ENCODE data around the gene FHIT.

Gene FHIT

GRCh38 chr3:60274098-60274497, 977.2 kb downstream of the FHIT start:
- Mint-ChIP-seq H3K4me3 (no peak overlapping the region), H3K27ac (no peak overlapping the region), H3K4me1 (ENCODE audit: low read depth) (no peaks in the 10 kb centered on the region), H3K27me3 (no peaks in the 10 kb centered on the region), H3K36me3 (ENCODE audit: low read depth) (no peaks in the 10 kb centered on the region), H3K9me3 (peaks cover 18% of the 10 kb centered on the region)
- intact Hi-C loops (cut with micrococcal nuclease): no loop called here

DNA sequence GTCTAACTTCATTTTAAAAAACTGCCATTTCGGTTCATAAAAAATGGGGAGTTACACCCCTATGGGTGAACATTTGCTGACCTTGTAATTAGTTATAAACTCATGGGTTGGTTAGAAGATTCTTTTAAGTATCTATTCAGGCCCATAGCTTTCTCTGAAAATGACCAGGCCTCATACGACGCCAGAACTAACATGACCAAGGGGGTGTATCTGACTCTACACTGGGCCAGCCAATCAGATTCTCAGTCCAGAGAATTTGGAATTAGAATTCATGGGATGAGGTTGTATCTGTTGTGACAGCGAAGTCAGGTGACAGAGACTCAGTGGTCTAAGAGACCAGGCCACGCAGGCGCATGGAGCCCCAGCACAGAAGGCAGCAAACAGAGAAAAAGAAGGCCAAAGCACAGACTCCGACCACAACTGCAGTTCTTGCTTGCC, 981.4 kb downstream of the FHIT start:
- Mint-ChIP-seq H3K36me3 (ENCODE audit: low read depth) (no peaks in the 10 kb centered on the region), H3K4me3 (no peak overlapping the region), H3K27ac (no peak overlapping the region), H3K27me3 (no peaks in the 10 kb centered on the region), H3K4me1 (ENCODE audit: low read depth) (no peaks in the 10 kb centered on the region), H3K9me3 (peaks cover 7% of the 10 kb centered on the region)
- intact Hi-C loops (cut with micrococcal nuclease): no loop called here

DNA sequence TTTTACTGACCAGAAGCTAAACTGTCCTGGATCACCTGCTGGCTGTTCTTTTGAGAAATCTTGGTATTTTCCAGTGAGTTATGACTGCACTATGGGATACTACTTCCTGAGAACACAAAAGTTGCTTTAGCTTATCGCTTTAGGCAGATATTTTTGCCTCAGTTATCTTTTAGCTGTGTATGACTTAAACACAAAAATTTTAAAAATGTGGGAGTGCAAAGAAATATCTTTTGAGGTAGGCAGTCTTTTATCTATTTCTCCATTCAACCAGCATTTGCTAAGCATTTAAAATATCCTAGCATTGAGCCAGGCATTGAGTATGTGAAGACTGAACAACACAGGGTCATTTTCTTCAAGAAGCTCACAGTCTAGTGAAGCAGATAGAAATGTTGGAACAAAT, 981.9 kb downstream of the FHIT start:
- Mint-ChIP-seq H3K4me3 (no peak overlapping the region), H3K9me3 (peaks cover 6% of the 10 kb centered on the region), H3K36me3 (ENCODE audit: low read depth) (no peaks in the 10 kb centered on the region), H3K27me3 (no peaks in the 10 kb centered on the region), H3K27ac (no peak overlapping the region), H3K4me1 (ENCODE audit: low read depth) (no peaks in the 10 kb centered on the region)
- intact Hi-C loops (cut with micrococcal nuclease): no loop called here

DNA sequence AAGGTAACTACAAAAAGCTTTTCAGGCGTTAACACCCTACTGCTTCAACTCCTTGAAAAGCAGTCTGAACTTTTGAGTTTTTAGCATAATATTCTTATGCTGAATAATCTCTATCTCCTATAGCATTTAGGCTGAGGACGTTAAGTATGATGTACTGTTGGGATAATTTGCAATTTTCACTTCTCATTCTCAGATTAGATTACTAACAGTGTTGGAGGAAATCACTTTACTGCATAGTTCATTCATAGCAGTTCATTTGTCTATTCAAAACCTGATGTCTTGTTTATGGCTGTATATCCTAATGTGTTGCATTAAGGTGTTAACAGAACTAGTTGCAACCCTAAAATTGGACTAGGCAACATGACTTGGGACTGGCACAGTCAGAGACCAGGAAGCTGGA, 983.1 kb downstream of the FHIT start:
- intact Hi-C loops (cut with micrococcal nuclease): no loop called here
- no peaks in the 10 kb centered on the region for H3K9me3 Mint-ChIP-seq
- no peaks in the 10 kb centered on the region for H3K4me1 Mint-ChIP-seq (ENCODE audit: low read depth)
- no peak overlapping the region for H3K4me3 Mint-ChIP-seq
- no peaks in the 10 kb centered on the region for H3K36me3 Mint-ChIP-seq (ENCODE audit: low read depth)
- H3K27ac Mint-ChIP-seq: no peak overlapping the region
- H3K27me3 Mint-ChIP-seq: no peaks in the 10 kb centered on the region

DNA sequence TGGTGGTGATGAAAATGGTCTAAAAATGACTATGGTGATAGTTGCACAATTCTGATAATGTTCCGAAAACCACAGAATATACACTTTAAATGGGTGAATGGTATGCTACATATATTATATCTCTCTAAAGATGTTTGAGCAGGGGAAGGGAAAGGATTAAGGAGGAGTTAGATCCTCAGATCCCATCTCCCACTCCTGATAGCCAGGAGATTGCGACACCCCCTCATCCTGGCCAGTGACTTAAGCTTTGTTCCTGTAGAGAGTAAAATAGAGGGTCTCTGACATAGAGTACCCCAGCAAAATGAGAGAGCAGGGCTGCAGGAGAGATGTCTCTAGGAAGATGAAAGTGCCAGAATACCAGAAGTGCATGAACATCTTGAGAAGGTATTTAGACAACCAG, 984.8 kb downstream of the FHIT start:
- Mint-ChIP-seq H3K36me3 (ENCODE audit: low read depth) (no peaks in the 10 kb centered on the region), H3K9me3 (no peaks in the 10 kb centered on the region), H3K4me3 (no peak overlapping the region), H3K27me3 (no peaks in the 10 kb centered on the region), H3K27ac (no peak overlapping the region), H3K4me1 (ENCODE audit: low read depth) (no peaks in the 10 kb centered on the region)
- intact Hi-C loops (cut with micrococcal nuclease): no loop called here

- H3K27ac Mint-ChIP-seq: no peak overlapping the region
- no peaks in the 10 kb centered on the region for H3K27me3 Mint-ChIP-seq
- peaks cover 10% of the 10 kb centered on the region for H3K9me3 Mint-ChIP-seq
- no peak overlapping the region for H3K4me3 Mint-ChIP-seq
- intact Hi-C loops (cut with micrococcal nuclease): no loop called here
- no peaks in the 10 kb centered on the region for H3K36me3 Mint-ChIP-seq (ENCODE audit: low read depth)
- no peaks in the 10 kb centered on the region for H3K4me1 Mint-ChIP-seq (ENCODE audit: low read depth)
Measured at GRCh38 chr3:60263191-60263590, 988.1 kb downstream of the FHIT start.

GRCh38 chr3:60262546-60262945, 988.7 kb downstream of the FHIT start:
- H3K36me3 Mint-ChIP-seq (ENCODE audit: low read depth): no peaks in the 10 kb centered on the region
- H3K4me3 Mint-ChIP-seq: no peak overlapping the region
- H3K27ac Mint-ChIP-seq: no peak overlapping the region
- no peaks in the 10 kb centered on the region for H3K27me3 Mint-ChIP-seq
- no peaks in the 10 kb centered on the region for H3K4me1 Mint-ChIP-seq (ENCODE audit: low read depth)
- H3K9me3 Mint-ChIP-seq: peaks cover 17% of the 10 kb centered on the region
- intact Hi-C loops (cut with micrococcal nuclease): no loop called here

- no peaks in the 10 kb centered on the region for H3K4me1 Mint-ChIP-seq (ENCODE audit: low read depth)
- no peaks in the 10 kb centered on the region for H3K27me3 Mint-ChIP-seq
- intact Hi-C loops (cut with micrococcal nuclease): no loop called here
- H3K9me3 Mint-ChIP-seq: peaks cover 32% of the 10 kb centered on the region
- no peak overlapping the region for H3K4me3 Mint-ChIP-seq
- H3K27ac Mint-ChIP-seq: no peak overlapping the region
- no peaks in the 10 kb centered on the region for H3K36me3 Mint-ChIP-seq (ENCODE audit: low read depth)
Measured at GRCh38 chr3:60260546-60260945, 990.7 kb downstream of the FHIT start.

- Mint-ChIP-seq H3K9me3 (peaks cover 11% of the 10 kb centered on the region), H3K4me1 (ENCODE audit: low read depth) (no peaks in the 10 kb centered on the region), H3K4me3 (no peak overlapping the region), H3K36me3 (ENCODE audit: low read depth) (no peaks in the 10 kb centered on the region), H3K27me3 (no peaks in the 10 kb centered on the region), H3K27ac (no peak overlapping the region)
- intact Hi-C loops (cut with micrococcal nuclease): no loop called here
Measured at GRCh38 chr3:60250810-60251209, 1000.4 kb downstream of the FHIT start.

- no peaks in the 10 kb centered on the region for H3K27me3 Mint-ChIP-seq
- no peak overlapping the region for H3K27ac Mint-ChIP-seq
- peaks cover 9% of the 10 kb centered on the region for H3K9me3 Mint-ChIP-seq
- no peak overlapping the region for H3K4me3 Mint-ChIP-seq
- no peaks in the 10 kb centered on the region for H3K36me3 Mint-ChIP-seq (ENCODE audit: low read depth)
- H3K4me1 Mint-ChIP-seq (ENCODE audit: low read depth): no peaks in the 10 kb centered on the region
- intact Hi-C loops (cut with micrococcal nuclease): no loop called here
Measured at GRCh38 chr3:60250206-60250605, 1001.0 kb downstream of the FHIT start.

- no peak overlapping the region for H3K4me3 Mint-ChIP-seq
- no peak overlapping the region for H3K27ac Mint-ChIP-seq
- no peaks in the 10 kb centered on the region for H3K36me3 Mint-ChIP-seq (ENCODE audit: low read depth)
- H3K9me3 Mint-ChIP-seq: peaks cover 9% of the 10 kb centered on the region
- no peaks in the 10 kb centered on the region for H3K27me3 Mint-ChIP-seq
- no peaks in the 10 kb centered on the region for H3K4me1 Mint-ChIP-seq (ENCODE audit: low read depth)
- intact Hi-C loops (cut with micrococcal nuclease): no loop called here
Measured at GRCh38 chr3:60246361-60246760, 1004.9 kb downstream of the FHIT start.

- Mint-ChIP-seq H3K9me3 (no peaks in the 10 kb centered on the region), H3K27ac (no peak overlapping the region), H3K4me1 (ENCODE audit: low read depth) (no peaks in the 10 kb centered on the region), H3K36me3 (ENCODE audit: low read depth) (no peaks in the 10 kb centered on the region), H3K27me3 (no peaks in the 10 kb centered on the region), H3K4me3 (no peak overlapping the region)
- intact Hi-C loops (cut with micrococcal nuclease): no loop called here
Measured at GRCh38 chr3:60243456-60243855, 1007.8 kb downstream of the FHIT start.

GRCh38 chr3:60240492-60240891, 1010.8 kb downstream of the FHIT start:
- no peaks in the 10 kb centered on the region for H3K4me1 Mint-ChIP-seq (ENCODE audit: low read depth)
- intact Hi-C loops (cut with micrococcal nuclease): no loop called here
- no peaks in the 10 kb centered on the region for H3K27me3 Mint-ChIP-seq
- H3K9me3 Mint-ChIP-seq: no peaks in the 10 kb centered on the region
- H3K27ac Mint-ChIP-seq: no peak overlapping the region
- H3K4me3 Mint-ChIP-seq: no peak overlapping the region
- no peaks in the 10 kb centered on the region for H3K36me3 Mint-ChIP-seq (ENCODE audit: low read depth)

GRCh38 chr3:60238550-60238949, 1012.7 kb downstream of the FHIT start:
- Mint-ChIP-seq H3K27me3 (no peaks in the 10 kb centered on the region), H3K4me3 (no peak overlapping the region), H3K9me3 (peaks cover 6% of the 10 kb centered on the region), H3K36me3 (ENCODE audit: low read depth) (no peaks in the 10 kb centered on the region), H3K27ac (no peak overlapping the region), H3K4me1 (ENCODE audit: low read depth) (no peaks in the 10 kb centered on the region)
- intact Hi-C loops (cut with micrococcal nuclease): no loop called here

GRCh38 chr3:60229502-60229901, 1021.8 kb downstream of the FHIT start:
- intact Hi-C loops (cut with micrococcal nuclease): no loop called here
- Mint-ChIP-seq H3K36me3 (ENCODE audit: low read depth) (no peaks in the 10 kb centered on the region), H3K4me1 (ENCODE audit: low read depth) (no peaks in the 10 kb centered on the region)

More at GRCh38 chr3:60229502-60229901, 1021.8 kb downstream of the FHIT start:
- Mint-ChIP-seq H3K27ac (no peak overlapping the region), H3K27me3 (no peaks in the 10 kb centered on the region), H3K9me3 (peaks cover 9% of the 10 kb centered on the region), H3K4me3 (no peak overlapping the region)

All from dendritic cell treated with granulocyte-macrophage colony-stimulating factor and Interleukin-4, amounts not matched to agents 40 ng/mL and 50 ng/mL, for 4 days (primary cell).